NCI-H2227 treated with DMSO at 0.1 percent for 48 hours (cell line): Measurements from ENCODE around the gene CEMIP2.
"Not testable (repeated sequence)": the region's sequence is repeated elsewhere in the genome, so short reads cannot be mapped to it uniquely, and the experiment has no call there.

ENCODE experiments used
- DNase-seq: peaks from one replicate; lab custom pipeline; 2025; lab: John Stamatoyannopoulos, UW

Gene CEMIP2

GRCh38 chr9:71768388-71769174, at the start of gene CEMIP2:
Gene CEMIP2 (minus strand): TSS chr9:71768513. CDS start chr9:71750373, 18,140 bp downstream.
- peak; percentile 60 for DNase-seq

- DNase-seq: peak; percentile 13
Measured at GRCh38 chr9:71816916-71817451, 48.7 kb upstream of the CEMIP2 start.

- DNase-seq: no peak
Measured at GRCh38 chr9:71814815-71815214, 46.5 kb upstream of the CEMIP2 start.

GRCh38 chr9:71814226-71814625, 45.9 kb upstream of the CEMIP2 start:
- no peak for DNase-seq

- no peak for DNase-seq
Measured at GRCh38 chr9:71812385-71812784, 44.1 kb upstream of the CEMIP2 start.

- DNase-seq: no peak
Measured at GRCh38 chr9:71808068-71808467, 39.8 kb upstream of the CEMIP2 start.

GRCh38 chr9:71806901-71807307, 38.6 kb upstream of the CEMIP2 start:
- peak; percentile 62 for DNase-seq

- not testable (repeated sequence) for DNase-seq
Measured at GRCh38 chr9:71805096-71805495, 36.8 kb upstream of the CEMIP2 start.

- DNase-seq: no peak
Measured at GRCh38 chr9:71801826-71802225, 33.5 kb upstream of the CEMIP2 start.

- DNase-seq: no peak
Measured at GRCh38 chr9:71797266-71797665, 29.0 kb upstream of the CEMIP2 start.

GRCh38 chr9:71796100-71796767, 27.9 kb upstream of the CEMIP2 start:
- no peak for DNase-seq

- no peak for DNase-seq
Measured at GRCh38 chr9:71795097-71795813, 26.9 kb upstream of the CEMIP2 start.

GRCh38 chr9:71793386-71794105, 25.2 kb upstream of the CEMIP2 start:
- DNase-seq: no peak

- no peak for DNase-seq
Measured at GRCh38 chr9:71791875-71792274, 23.6 kb upstream of the CEMIP2 start.

- DNase-seq: no peak
Measured at GRCh38 chr9:71790296-71790695, 22.0 kb upstream of the CEMIP2 start.

GRCh38 chr9:71783120-71783523, 14.8 kb upstream of the CEMIP2 start:
- DNase-seq: no peak

GRCh38 chr9:71781391-71781790, 13.1 kb upstream of the CEMIP2 start:
- no peak for DNase-seq

- no peak for DNase-seq
Measured at GRCh38 chr9:71780953-71781352, 12.6 kb upstream of the CEMIP2 start.

- no peak for DNase-seq
Measured at GRCh38 chr9:71778085-71778484, 9.8 kb upstream of the CEMIP2 start.

- no peak for DNase-seq
Measured at GRCh38 chr9:71774920-71775319, 6.6 kb upstream of the CEMIP2 start.

- DNase-seq: no peak
Measured at GRCh38 chr9:71772726-71773125, 4.4 kb upstream of the CEMIP2 start.

GRCh38 chr9:71770170-71770569, 1.9 kb upstream of the CEMIP2 start:
- DNase-seq: no peak
